ENCODE measurements around the gene DNAJB12. TPM values are rescaled to one million over a fixed set of nuclear protein-coding genes. Genes with fewer than 3 reads are reported as not detected.
A peak's percentile ranks its signal among the peaks of the same experiment; 100 is the strongest.
"Not testable (repeated sequence)": the region's sequence is repeated elsewhere in the genome, so short reads cannot be mapped to it uniquely, and the experiment has no call there.

DNAJB12 gene
- total RNA-seq, 1 donor from 2014 or later: 32.1 TPM

- Mint-ChIP-seq H3K27me3 (ENCODE audit: low read depth) (no peaks in the 10 kb centered on the region), H3K9me3 (no peaks in the 10 kb centered on the region), H3K36me3 (peaks cover 4% of the 10 kb centered on the region), H3K4me3 (no peak overlapping the region), H3K4me1 (peaks cover 27% of the 10 kb centered on the region), H3K27ac (no peak overlapping the region)
- TF ChIP-seq CTCF (IDR thresholded peaks at IDR 0.05; ENCODE audit: unreplicated experiment): no peak
- DNase-seq (ENCODE audit: low spot score in 2 of 2, unreplicated experiment in 2 of 2): no peak
These were observed 33.3 kb upstream of the DNAJB12 start for GRCh38 chr10:72388062-72388461.

GRCh38 chr10:72386916-72387586, 32.3 kb upstream of the DNAJB12 start:
- no peak for DNase-seq (ENCODE audit: low spot score in 2 of 2, unreplicated experiment in 2 of 2)
- peak overlapping the region; percentile 73 for H3K27ac Mint-ChIP-seq
- H3K36me3 Mint-ChIP-seq: no peaks in the 10 kb centered on the region
- peaks cover 27% of the 10 kb centered on the region for H3K4me1 Mint-ChIP-seq
- H3K4me3 Mint-ChIP-seq: no peak overlapping the region
- no peaks in the 10 kb centered on the region for H3K27me3 Mint-ChIP-seq (ENCODE audit: low read depth)
- no peak for TF ChIP-seq CTCF (IDR thresholded peaks at IDR 0.05; ENCODE audit: unreplicated experiment)
- H3K9me3 Mint-ChIP-seq: no peaks in the 10 kb centered on the region

GRCh38 chr10:72385724-72386123, 31.0 kb upstream of the DNAJB12 start:
- Mint-ChIP-seq H3K36me3 (no peaks in the 10 kb centered on the region), H3K4me3 (no peak overlapping the region), H3K27ac (peak overlapping the region; percentile 12), H3K27me3 (ENCODE audit: low read depth) (no peaks in the 10 kb centered on the region), H3K9me3 (no peaks in the 10 kb centered on the region), H3K4me1 (peaks cover 27% of the 10 kb centered on the region)
- DNase-seq (ENCODE audit: low spot score in 2 of 2, unreplicated experiment in 2 of 2): no peak
- TF ChIP-seq CTCF (IDR thresholded peaks at IDR 0.05; ENCODE audit: unreplicated experiment): no peak

GRCh38 chr10:72384982-72385381, 30.3 kb upstream of the DNAJB12 start:
- peaks cover 27% of the 10 kb centered on the region for H3K4me1 Mint-ChIP-seq
- peak overlapping the region; percentile 79 for H3K27ac Mint-ChIP-seq
- DNase-seq (ENCODE audit: low spot score in 2 of 2, unreplicated experiment in 2 of 2); H3K4me3 Mint-ChIP-seq; H3K9me3 Mint-ChIP-seq; H3K36me3 Mint-ChIP-seq; H3K27me3 Mint-ChIP-seq (ENCODE audit: low read depth): not testable (repeated sequence)

- Mint-ChIP-seq H3K27me3 (ENCODE audit: low read depth) (no peaks in the 10 kb centered on the region), H3K36me3 (peaks cover 4% of the 10 kb centered on the region), H3K27ac (no peak overlapping the region), H3K4me3 (no peak overlapping the region), H3K4me1 (peaks cover 20% of the 10 kb centered on the region), H3K9me3 (no peaks in the 10 kb centered on the region)
- no peak for DNase-seq (ENCODE audit: low spot score in 2 of 2, unreplicated experiment in 2 of 2)
- TF ChIP-seq CTCF (IDR thresholded peaks at IDR 0.05; ENCODE audit: unreplicated experiment): no peak
These were observed 25.1 kb upstream of the DNAJB12 start for GRCh38 chr10:72379776-72380175.

- no peak for DNase-seq (ENCODE audit: low spot score in 2 of 2, unreplicated experiment in 2 of 2)
- Mint-ChIP-seq H3K4me3 (no peak overlapping the region), H3K9me3 (no peaks in the 10 kb centered on the region), H3K27me3 (ENCODE audit: low read depth) (no peaks in the 10 kb centered on the region), H3K36me3 (peaks cover 4% of the 10 kb centered on the region), H3K4me1 (peaks cover 14% of the 10 kb centered on the region), H3K27ac (no peak overlapping the region)
- TF ChIP-seq CTCF (IDR thresholded peaks at IDR 0.05; ENCODE audit: unreplicated experiment): no peak
These were observed 24.3 kb upstream of the DNAJB12 start for GRCh38 chr10:72379062-72379461.

All from mesothelial cell of epicardium (in vitro differentiated cells).